OCI-LY1 (cell line): ENCODE results near the gene GMDS.

ENCODE experiments used
- H2AFZ ChIP-seq: fragments of 200-600 bp; sonication (generic), shearing (Covaris generic); 2 replicates; pipeline ENCODE4 v1.6.0; 2014; ENCODE audit warnings: antibody characterized with exemption, mild to moderate bottlenecking, low read length
- H3F3A ChIP-seq: fragments of 200-600 bp; sonication (generic), shearing (Covaris generic); 2 replicates; pipeline ENCODE4 v1.6.0; 2014; ENCODE audit warnings: mild to moderate bottlenecking, antibody characterized with exemption, low read length, moderate library complexity; ENCODE audit not compliant: insufficient read depth
- H3K27ac ChIP-seq: fragments of 200-600 bp; sonication (generic); 2 replicates; pipeline ENCODE4 v1.5.1; 2014; ENCODE audit warnings: low read length, mixed run types, mild to moderate bottlenecking, low read depth; ENCODE audit not compliant: poor library complexity, severe bottlenecking
- H3K27me3 ChIP-seq: fragments of 200-600 bp; sonication (generic); 2 replicates; pipeline ENCODE4 v1.6.0; 2014; ENCODE audit warnings: antibody characterized with exemption, mild to moderate bottlenecking, low read length, moderate library complexity; ENCODE audit not compliant: insufficient read depth
- H3K36me3 ChIP-seq: fragments of 200-600 bp; sonication (generic); 2 replicates; pipeline ENCODE4 v1.6.1; 2014; ENCODE audit warnings: mild to moderate bottlenecking, antibody characterized with exemption, low read length, moderate library complexity, mixed read lengths; ENCODE audit not compliant: insufficient read depth
- H3K4me1 ChIP-seq: fragments of 200-600 bp; sonication (generic); 2 replicates; pipeline ENCODE4 v1.5.1; 2014; ENCODE audit warnings: mild to moderate bottlenecking, low read length, moderate library complexity; ENCODE audit not compliant: insufficient read depth, severe bottlenecking
- H3K4me2 ChIP-seq: fragments of 200-600 bp; sonication (generic), shearing (Covaris generic); 2 replicates; pipeline ENCODE4 v1.6.1; 2014; ENCODE audit warnings: low read length
- H3K4me3 ChIP-seq: fragments of 200-600 bp; sonication (generic); 2 replicates; pipeline ENCODE4 v1.5.1; 2014; ENCODE audit warnings: low read length, low read depth, mild to moderate bottlenecking, mixed read lengths; ENCODE audit not compliant: poor library complexity, severe bottlenecking
- H3K79me2 ChIP-seq: fragments of 200-600 bp; shearing (Covaris generic); 2 replicates; pipeline ENCODE4 v1.6.1; 2016; ENCODE audit warnings: mixed run types, low read length, mixed read lengths; ENCODE audit not compliant: insufficient read depth
- H3K9ac ChIP-seq: fragments of 200-600 bp; sonication (generic), shearing (Covaris generic); 2 replicates; pipeline ENCODE4 v1.6.1; 2014; ENCODE audit warnings: mild to moderate bottlenecking, low read length, mixed read lengths
- H3K9me2 ChIP-seq: fragments of 200-600 bp; sonication (generic), shearing (Covaris generic); 2 replicates; pipeline ENCODE4 v1.6.1; 2014; ENCODE audit warnings: low read depth, mild to moderate bottlenecking, low read length, mixed read lengths
- H3K9me3 ChIP-seq: fragments of 200-600 bp; shearing (Covaris generic); 2 replicates; pipeline ENCODE4 v1.6.1; 2014; ENCODE audit warnings: low read length, mixed read lengths
- H4K20me1 ChIP-seq: fragments of 200-600 bp; sonication (generic), shearing (Covaris generic); 2 replicates; pipeline ENCODE4 v1.6.0; 2016; ENCODE audit warnings: mild to moderate bottlenecking, low read length; ENCODE audit not compliant: insufficient read depth
- EZH2 ChIP-seq: fragments of 200-600 bp; sonication (generic), shearing (Covaris generic); IDR thresholded peaks from 2 replicates; pipeline ENCODE4 v1.8.0; 2017; ENCODE audit warnings: borderline replicate concordance, mixed run types, mild to moderate bottlenecking, antibody characterized with exemption, low read length, moderate library complexity, mixed read lengths
- TF ChIP-seq, protein P1 (sequence below): fragments of 200-600 bp; sonication (generic), shearing (Covaris generic); IDR thresholded peaks from 2 replicates; pipeline ENCODE4 v1.5.1; 2017; ENCODE audit warnings: mild to moderate bottlenecking, antibody characterized with exemption, low read length, moderate library complexity, mixed read lengths

GMDS gene

DNA sequence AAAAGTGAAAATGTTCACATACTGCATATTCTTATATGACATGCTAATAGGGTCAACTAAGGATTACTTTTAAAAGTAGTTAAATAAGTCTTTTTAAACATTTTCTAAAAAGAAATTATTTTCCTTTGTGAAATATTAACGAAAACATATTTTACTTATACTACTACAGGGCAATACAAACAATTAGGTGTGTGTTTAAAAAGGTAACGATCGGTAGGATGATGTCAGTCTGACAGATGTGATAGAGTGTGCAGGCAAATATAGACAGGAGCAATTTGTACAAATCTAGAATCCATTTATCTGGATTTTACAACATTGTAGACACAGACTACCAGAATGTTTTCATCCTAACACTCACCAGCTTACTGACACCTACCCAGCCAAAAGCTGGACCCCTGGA lies 378.2 kb downstream of the GMDS start:
- Histone ChIP-seq H3K4me1 (peaks cover 100% of the 10 kb centered on the region), H3K27ac (peak overlapping the region; percentile 99), H3K9me3 (no peaks in the 10 kb centered on the region), H3F3A (peaks cover 14% of the 10 kb centered on the region; the same call in 1 of the 2 replicates), H3K36me3 (no peaks in the 10 kb centered on the region), H3K9ac (peak overlapping the region; percentile 67), H2AFZ (no peak overlapping the region), H4K20me1 (no peaks in the 10 kb centered on the region), H3K9me2 (no peaks in the 10 kb centered on the region), H3K79me2 (no peaks in the 10 kb centered on the region), H3K4me2 (peak overlapping the region; percentile 69; the same call in 1 of the 2 replicates), H3K27me3 (no peaks in the 10 kb centered on the region), H3K4me3 (no peak overlapping the region)
- no peak for TF ChIP-seq EZH2
- TF ChIP-seq, protein P1, sequence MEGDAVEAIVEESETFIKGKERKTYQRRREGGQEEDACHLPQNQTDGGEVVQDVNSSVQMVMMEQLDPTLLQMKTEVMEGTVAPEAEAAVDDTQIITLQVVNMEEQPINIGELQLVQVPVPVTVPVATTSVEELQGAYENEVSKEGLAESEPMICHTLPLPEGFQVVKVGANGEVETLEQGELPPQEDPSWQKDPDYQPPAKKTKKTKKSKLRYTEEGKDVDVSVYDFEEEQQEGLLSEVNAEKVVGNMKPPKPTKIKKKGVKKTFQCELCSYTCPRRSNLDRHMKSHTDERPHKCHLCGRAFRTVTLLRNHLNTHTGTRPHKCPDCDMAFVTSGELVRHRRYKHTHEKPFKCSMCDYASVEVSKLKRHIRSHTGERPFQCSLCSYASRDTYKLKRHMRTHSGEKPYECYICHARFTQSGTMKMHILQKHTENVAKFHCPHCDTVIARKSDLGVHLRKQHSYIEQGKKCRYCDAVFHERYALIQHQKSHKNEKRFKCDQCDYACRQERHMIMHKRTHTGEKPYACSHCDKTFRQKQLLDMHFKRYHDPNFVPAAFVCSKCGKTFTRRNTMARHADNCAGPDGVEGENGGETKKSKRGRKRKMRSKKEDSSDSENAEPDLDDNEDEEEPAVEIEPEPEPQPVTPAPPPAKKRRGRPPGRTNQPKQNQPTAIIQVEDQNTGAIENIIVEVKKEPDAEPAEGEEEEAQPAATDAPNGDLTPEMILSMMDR, result no peak

DNA sequence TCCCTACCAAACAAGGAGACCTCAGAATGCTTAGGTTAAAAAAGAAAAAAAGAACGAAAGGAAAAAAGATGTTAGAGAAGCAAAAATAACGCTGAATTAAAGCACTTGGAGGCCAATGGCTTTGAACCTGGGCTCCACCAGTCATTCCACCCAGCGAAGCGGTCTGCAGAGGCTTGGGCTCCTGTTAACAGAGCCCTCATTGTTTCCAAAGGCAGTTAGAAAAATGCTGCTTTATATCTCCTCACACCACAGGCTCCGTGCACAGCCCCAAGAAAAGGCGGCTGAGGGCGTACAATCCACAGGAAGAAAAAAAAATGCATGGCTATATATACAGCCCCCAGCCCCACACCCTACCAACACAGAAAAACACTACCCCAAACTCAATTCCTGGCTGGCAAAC lies 379.8 kb downstream of the GMDS start:
- Histone ChIP-seq H3K36me3 (no peaks in the 10 kb centered on the region), H3K4me3 (peak overlapping the region; percentile 40), H3K79me2 (no peaks in the 10 kb centered on the region), H3K4me1 (peaks cover 100% of the 10 kb centered on the region), H2AFZ (no peak overlapping the region), H3K9ac (peak overlapping the region; percentile 67), H4K20me1 (no peaks in the 10 kb centered on the region), H3K9me2 (no peaks in the 10 kb centered on the region), H3F3A (peaks cover 15% of the 10 kb centered on the region; the same call in 1 of the 2 replicates), H3K27ac (peak overlapping the region; percentile 99), H3K27me3 (no peaks in the 10 kb centered on the region), H3K4me2 (peak overlapping the region; percentile 69), H3K9me3 (no peaks in the 10 kb centered on the region)
- no peak for TF ChIP-seq EZH2
- TF ChIP-seq, protein P1, result no peak

DNA sequence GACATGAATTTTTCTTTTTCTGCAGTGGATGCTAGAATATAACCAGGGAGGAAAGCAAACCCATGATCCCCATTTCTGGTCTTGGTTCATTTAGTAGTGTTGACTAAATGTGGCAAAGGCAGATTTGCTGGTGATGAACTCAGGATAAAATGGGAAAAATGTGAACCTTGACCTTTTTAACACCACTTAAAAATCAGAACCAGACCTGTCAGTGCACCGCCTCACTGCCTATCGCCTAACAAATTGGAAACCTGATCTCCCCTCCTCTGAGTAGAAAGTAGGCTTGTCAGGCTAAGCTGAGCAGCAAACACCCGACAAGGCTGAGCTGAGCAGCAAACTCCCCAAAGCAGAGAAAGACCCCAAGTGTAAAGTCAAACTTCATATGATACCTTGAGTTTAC lies 380.9 kb downstream of the GMDS start:
- 0 out of 2 replicates have a peak overlapping the region, but pooled peaks have one; percentile 5 for H2AFZ ChIP-seq
- peak overlapping the region; percentile 99 for H3K27ac ChIP-seq
- H3K4me2 ChIP-seq, result peak overlapping the region; percentile 69

More for the DNA sequence above, 380.9 kb downstream of the GMDS start:
- Histone ChIP-seq H3K27me3 (no peaks in the 10 kb centered on the region), H4K20me1 (no peaks in the 10 kb centered on the region), H3K9me2 (no peaks in the 10 kb centered on the region), H3K4me1 (peaks cover 100% of the 10 kb centered on the region), H3K79me2 (no peaks in the 10 kb centered on the region), H3K9ac (peak overlapping the region; percentile 67), H3F3A (peaks cover 13% of the 10 kb centered on the region; the same call in 1 of the 2 replicates), H3K9me3 (no peaks in the 10 kb centered on the region), H3K36me3 (no peaks in the 10 kb centered on the region), H3K4me3 (peak overlapping the region; percentile 40)
- no peak for TF ChIP-seq EZH2
- TF ChIP-seq, protein P1, result no peak
